Panc1 (cell line): ENCODE results near the gene ZNF654.
"Not testable (repeated sequence)": the region's sequence is repeated elsewhere in the genome, so short reads cannot be mapped to it uniquely, and the experiment has no call there.

ENCODE experiments used
- POLR2AphosphoS5 ChIP-seq: IDR thresholded peaks from 2 replicates; pipeline ENCODE4 v1.6.1; 2012; ENCODE audit warnings: mild to moderate bottlenecking, low read depth, low read length, moderate library complexity
- TF ChIP-seq, protein P1 (sequence below): fragments of 450-650 bp; IDR thresholded peaks from 2 replicates; pipeline ENCODE4 v1.5.1; 2017; ENCODE audit warnings: mild to moderate bottlenecking

DNA sequence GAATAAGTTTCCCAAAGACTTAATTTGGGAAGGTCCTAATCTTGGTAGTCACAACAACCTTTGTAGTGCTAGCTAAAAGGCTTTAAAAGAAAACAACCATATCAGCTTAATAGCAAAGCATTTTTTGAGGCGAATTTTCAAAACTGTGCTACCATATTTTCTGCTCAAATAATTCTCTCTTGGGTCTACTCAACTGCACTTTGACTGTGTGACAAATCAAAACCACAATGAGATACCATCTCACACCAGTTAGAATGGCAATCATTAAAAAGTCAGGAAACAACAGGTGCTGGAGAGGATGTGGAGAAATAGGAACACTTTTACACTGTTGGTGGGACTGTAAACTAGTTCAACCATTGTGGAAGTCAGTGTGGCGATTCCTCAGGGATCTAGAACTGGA lies 59.5 kb downstream of the ZNF654 start:
- not testable (repeated sequence) for TF ChIP-seq POLR2AphosphoS5
- TF ChIP-seq, protein P1, sequence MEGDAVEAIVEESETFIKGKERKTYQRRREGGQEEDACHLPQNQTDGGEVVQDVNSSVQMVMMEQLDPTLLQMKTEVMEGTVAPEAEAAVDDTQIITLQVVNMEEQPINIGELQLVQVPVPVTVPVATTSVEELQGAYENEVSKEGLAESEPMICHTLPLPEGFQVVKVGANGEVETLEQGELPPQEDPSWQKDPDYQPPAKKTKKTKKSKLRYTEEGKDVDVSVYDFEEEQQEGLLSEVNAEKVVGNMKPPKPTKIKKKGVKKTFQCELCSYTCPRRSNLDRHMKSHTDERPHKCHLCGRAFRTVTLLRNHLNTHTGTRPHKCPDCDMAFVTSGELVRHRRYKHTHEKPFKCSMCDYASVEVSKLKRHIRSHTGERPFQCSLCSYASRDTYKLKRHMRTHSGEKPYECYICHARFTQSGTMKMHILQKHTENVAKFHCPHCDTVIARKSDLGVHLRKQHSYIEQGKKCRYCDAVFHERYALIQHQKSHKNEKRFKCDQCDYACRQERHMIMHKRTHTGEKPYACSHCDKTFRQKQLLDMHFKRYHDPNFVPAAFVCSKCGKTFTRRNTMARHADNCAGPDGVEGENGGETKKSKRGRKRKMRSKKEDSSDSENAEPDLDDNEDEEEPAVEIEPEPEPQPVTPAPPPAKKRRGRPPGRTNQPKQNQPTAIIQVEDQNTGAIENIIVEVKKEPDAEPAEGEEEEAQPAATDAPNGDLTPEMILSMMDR = not testable (repeated sequence)
